HG03060 (cell line): ENCODE measurements around the gene LIG1.
"Not testable (repeated sequence)": the region's sequence is repeated elsewhere in the genome, so short reads cannot be mapped to it uniquely, and the experiment has no call there.

ENCODE experiments used
- ATAC-seq: cut with Tn5 transposase; IDR thresholded peaks from one replicate; pipeline ENCODE4 v1.9.1; 2021; ENCODE audit warnings: low read depth, moderate number of reproducible peaks; ENCODE audit not compliant: unreplicated experiment

Gene LIG1

DNA sequence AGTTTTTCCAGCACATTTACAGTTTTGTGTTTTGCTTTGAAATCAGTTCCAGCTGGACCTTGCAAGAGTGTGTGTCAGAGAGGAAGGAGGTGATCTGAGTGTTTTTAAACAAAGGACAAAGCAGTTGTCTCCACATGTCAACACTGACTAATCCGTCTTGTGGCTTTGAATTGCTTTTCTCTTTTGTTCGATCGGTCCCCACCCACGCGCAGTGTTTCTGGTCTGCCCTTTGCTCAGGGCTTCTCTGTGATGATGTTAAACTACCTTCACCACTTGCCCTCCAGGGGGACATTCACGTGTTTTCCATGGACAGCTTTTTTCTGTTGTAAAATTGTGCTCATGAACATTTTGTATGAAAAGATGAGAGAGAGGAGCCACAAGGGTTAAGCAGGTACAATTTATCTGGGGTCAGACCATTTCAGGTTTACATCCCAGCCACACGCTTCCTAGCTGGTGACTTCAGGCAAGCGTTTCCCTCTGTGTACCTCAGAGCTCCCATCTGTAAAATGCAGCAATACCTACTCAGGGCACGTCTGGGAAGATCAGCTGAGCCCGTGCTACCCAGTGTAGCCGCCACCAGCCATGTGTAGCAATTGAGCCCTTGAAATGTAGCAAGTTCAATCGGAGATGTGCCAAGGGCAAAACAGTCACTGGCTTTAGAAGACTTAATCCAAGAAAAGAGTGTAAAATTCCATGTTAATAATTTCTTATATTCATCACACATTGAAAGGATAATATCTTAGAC, 46.1 kb downstream of the LIG1 start:
- ATAC-seq, result no peak

DNA sequence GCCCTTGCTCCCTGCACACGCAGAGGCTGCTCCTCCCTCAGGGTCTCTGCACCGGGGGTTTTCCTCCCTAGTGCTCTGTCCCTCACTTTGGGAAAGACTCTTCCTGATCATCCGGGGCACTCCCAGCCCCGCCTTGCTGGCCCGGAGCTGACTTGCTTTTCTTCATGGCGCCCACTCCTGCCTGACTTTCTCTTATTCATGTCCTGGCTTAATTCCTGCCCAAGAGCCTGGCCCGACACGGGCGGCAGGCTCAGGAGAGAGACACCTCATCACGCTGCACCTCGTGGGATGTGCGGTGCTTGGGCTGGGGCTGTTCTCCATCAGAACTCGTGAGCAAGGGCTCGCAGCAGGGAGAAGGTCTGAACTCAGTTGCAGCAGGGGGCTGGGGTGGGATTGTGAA, 47.7 kb downstream of the LIG1 start:
- ATAC-seq, result no peak

DNA sequence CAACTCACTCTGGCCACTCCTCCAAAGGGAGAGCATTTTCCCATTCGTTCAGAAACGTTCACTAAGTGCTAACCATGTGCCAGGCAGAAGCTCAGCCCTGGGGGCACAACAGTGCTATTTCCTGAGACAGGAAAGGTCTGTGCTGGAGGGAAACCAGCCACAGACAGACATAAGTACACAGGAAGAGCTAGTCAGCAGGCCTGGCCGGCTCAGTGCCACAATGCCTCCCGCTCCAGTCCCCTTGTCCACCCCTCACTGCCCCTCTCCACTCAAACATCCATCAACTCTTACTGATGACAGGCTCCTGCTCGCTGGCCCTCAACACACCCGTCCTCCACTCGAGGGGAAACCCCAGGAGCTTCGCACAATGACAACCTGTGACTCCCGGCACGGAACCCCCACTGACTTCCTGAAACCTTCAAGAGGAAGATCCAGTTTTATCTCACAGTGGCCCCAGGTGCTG, 48.2 kb downstream of the LIG1 start:
- ATAC-seq, result no peak

DNA sequence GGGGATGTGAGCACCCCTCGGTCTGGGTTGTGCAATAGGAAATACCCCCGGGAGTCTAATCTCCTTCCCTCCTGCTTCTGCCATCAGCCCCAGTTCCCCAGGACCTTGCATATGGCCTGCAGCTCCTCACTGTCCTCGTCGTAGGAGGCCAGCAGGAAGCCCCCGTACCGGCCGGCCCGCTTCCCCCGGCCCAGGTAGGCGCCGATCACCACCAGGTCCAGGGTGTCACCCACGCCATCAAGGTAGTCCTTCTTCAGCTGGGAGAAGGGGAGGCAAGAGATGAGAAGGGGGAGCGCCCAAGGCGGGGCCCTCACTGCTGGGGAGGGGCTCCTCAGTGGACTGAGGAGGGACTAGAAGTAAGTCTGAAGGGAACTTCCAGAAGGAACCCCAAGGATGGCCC, 49.1 kb downstream of the LIG1 start:
- ATAC-seq, result no peak

DNA sequence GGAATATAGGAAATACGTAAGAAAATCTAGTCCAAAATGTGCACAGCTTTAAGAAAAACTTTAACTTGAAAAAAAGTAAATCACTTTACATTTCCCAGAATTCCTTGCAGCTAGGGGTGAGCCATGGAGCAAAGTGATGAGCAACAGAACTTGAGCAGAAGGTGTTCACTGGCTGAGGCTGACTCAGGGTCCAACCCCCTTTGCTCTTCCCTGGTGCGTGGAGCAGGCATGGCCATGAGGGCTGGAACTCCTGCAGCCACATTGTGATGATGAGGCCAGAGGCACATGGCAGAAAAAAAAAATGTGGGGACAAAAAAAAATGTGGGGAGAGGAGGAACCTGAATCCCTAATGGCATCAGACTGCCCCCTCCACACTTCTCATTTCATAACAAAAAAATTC, 49.6 kb downstream of the LIG1 start:
- ATAC-seq, result no peak

DNA sequence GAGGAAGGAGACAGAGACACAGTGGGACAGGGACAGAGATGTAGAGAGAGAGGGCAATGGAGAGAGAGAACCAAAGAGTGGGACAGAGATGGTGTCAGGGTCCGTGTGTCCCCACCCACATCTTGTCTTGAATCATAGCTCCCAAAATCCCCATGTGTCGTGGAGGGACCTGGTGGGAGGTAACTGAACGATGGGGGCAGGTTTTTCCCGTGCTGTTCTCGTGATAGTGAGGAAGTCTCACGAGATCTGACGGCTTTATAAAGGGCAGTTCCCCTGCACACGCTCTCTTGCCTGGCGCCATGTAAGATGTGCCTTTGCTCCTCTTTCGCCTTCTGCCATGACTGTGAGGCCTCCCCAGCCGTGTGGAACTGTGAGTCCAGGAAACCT, 52.0 kb downstream of the LIG1 start:
- no peak for ATAC-seq

DNA sequence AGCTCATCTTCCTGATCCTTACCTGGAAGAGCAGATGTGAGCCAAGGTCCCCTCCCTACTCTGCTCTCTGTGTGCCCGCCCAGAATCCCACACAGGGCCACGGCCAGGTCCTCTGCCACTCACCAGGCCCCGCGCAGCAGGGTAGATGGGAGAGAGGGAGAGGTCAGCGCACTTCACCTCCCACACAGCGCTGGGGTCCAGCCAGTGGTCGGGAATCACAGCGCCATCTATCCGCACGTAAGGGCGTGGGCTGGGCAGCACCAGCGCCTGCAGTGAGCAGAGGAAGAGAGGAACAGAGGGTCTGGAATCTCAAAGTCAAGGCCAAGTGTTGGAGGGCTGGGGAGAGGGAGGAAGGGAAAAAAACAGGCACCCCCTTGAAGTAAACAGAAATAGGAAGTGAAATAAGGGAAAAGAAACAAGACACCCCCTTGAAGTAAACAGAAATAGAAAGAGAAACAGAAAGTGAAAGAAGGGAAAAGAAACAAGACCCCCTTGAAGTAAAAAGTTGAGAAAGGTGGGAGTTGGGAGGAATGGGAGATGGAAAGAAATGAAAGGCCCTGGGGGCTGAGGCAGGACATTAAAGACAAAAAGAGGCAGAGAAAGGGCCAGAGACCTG, 52.5 kb downstream of the LIG1 start:
- no peak for ATAC-seq

DNA sequence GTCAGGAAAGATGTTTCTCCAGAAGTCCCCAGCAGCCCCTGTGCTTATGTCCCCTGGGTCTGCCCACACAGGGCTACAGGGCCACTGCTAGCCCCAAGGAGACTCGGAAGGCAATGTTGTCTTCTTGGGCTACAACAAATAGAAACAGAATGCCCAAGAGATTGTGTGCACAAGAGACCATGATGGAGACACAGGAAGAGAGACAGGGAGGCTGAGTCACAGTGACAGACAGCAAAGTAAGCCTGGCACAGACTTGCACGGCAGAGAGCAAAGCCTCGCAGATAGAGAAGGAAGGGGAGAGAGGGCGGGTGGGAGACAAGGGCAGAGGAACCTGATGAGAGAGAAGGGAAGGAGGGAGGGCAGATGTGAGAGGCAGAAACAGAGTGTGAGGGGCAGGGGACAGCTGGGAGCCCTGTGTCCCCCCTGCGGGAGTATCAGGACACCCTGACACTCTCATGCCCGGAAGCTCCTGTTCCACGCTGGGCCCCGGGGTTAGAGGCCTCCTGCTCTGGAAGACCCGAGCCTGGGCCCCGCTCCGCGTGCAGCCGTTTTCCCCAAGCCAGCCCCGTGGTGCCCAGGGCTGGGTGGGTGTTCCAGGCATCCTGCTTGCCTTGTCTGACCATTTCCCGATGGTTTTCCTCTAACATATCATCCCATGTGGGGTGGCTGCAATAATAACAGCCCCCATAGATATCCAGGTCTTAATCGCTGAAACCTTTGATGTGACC, 56.8 kb downstream of the LIG1 start:
- no peak for ATAC-seq

DNA sequence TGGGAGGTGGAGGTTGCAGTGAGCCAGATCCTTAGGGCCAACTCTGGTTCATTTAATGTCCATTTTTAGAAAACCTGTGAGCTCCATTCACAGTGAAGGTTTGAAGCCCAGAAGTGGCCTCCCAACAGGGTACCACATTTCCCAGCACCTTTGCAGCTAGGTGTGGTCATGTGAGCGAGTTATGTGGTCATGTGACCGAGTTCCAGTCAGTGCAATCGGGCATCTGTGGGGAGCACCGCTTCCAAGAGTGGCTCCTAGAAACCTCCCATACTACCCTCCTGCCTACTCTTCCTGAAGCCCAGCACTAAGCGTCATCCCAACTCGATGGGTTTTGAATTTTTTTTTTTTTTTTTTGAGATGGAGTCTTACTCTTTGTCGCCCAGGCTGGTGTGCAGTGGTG, 58.9 kb downstream of the LIG1 start:
- ATAC-seq, result no peak

DNA sequence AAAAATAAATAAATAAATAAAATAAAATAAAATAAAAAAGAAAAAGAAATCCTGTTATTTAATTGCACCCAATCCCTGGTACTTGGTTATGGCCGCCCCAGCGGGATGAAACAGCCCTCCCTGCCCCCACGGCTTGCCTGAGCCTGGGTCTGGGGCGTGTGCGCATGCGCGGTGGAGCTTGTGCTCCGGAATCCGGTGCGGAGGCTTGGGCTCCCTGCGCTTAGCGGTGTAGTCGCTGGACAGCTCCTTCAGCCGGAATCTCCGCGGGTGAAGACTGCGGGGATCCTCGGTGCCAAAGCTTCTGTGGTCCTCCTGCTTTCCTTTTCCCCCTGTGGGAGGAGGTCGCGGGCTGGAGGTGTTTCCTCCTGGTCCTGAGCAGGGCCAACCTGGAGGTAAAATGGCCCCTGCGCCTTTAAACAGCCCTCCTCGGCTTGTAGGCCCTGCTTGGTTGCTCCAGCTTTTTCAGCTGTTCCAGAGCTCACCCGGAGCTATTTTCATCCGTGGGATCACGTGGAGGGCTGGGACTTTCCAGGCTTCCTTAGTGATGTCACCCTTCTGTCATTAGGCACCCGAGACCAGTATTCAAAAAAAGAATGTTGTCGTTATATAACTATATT, 59.7 kb downstream of the LIG1 start, which contains the start of gene PLA2G4C:
TSS of gene PLA2G4C (minus strand) at position 468 of the 617 bp plus-strand sequence. CDS start 4,288 bp downstream, outside the sequence.
- no peak for ATAC-seq

DNA sequence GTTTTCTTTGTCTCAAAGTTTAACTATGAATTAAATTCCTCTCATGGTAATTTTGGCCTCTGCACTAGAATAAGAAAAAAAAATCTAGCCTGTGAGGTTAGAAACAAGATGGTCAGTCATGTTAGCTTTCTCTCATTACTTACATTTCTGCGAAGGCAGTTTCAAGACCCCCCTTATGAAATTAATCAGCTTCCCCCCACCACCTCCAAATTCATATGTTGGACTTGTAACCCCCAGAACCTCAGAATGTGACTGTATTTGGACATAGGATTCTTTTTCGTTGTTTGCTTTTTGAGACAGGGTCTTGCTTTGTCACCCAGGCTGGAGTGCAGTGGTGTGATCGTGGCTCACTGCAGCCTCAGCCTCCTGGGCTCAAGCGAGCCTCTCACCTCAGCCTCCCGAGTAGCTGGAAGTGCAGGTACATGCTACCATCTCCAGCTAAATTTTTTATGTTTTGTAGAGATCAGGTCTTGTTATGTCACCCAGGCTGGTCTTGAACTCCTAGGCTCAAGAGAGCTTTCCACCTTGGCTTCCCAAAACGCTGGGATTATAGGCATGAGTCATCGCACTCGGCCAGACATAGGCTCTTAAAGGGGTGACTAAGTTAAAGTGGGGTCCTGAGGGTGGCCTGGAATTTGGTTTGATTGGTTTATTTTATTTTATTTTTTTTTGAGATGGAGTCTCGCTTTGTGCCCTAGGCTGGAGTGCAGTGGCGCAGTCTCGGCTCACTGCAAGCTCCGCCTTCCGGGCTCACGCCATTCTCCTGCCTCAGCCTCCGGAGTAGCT, 61.0 kb downstream of the LIG1 start:
- ATAC-seq, result no peak

DNA sequence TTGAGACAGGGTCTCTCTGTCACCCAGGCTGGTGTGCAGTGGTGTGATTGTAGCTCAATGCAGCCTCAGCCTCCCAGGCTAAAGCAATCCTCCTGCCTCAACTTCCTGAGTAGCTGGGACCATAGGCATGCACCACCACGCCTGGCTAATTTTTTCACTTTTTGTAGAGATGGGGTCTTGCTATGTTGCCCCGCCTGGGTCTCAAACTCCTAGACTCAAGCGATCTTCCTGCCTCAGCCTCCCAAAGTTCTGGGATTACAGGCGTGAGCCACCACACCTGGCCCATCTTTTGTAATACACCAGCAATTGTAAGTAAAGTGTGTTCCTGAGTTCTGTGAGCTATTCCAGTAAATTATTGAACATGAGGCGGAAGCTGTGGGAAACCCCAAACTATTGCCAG, 66.2 kb downstream of the LIG1 start:
- no peak for ATAC-seq

DNA sequence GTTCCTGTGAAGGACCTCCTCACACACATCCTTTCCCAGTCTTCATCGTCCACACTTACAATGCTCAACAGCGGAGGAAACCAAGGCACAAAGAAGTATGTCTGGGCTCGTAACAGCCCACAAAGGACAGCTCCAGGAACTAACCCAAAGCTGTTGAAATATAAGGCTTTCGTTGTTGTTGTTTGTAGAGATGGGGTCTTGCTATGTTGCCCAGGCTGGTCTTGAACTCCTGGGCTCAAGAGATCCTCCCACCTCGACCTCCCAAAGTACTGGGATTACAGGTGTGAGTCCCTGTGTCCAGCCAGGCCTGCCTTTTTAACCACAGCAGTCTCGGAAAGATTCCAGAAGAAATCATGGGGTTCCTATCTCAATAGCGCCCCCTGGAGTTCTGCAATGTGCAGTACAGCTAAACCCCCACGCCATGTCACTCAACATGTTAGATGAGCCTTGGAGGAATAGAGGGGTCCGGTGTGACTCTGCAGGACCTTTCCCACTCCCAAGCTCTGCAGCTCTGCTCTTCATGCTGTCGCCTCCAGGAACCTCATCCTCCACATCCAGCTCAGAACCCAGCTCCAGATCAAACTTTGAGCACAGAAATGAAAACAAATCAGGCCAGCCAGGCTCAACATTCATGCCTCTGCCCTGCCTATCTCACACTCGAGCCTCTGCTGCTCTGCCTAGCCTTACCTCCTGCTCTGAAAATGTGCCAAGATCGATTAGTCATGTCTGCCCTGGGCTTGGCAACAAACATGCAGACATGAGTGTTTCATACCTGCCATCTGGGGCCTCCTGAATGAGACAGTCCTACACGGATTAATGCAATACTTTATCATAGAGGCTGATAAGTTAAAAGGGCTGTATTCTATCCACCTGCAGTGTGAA, 67.0 kb downstream of the LIG1 start:
- no peak for ATAC-seq

DNA sequence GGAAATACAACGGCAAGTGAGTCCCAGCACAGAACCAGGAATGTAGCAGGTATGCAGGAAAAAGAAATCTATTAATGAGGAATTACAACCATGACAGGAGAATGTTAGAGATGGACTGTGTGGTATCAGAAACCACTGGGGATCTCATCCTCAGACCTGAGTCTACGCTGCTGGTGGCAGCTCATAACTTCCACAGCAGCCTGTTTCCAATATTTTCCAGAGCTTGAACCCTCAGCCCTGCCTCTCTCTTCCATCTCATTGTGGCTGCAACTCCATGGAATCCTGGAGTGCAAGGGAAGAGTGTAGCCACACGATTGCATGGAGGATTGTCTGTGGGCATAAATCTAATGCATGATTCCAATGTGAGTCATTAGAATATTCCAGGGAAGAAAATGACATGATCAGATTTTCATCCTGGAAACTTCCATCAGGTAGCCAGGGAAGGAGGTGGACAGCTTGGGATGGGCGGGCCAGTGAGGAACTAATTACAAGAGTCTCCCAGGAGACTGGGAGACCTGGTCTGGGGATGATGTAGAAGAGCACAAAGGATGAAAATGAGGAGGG, 74.5 kb downstream of the LIG1 start:
- no peak for ATAC-seq

DNA sequence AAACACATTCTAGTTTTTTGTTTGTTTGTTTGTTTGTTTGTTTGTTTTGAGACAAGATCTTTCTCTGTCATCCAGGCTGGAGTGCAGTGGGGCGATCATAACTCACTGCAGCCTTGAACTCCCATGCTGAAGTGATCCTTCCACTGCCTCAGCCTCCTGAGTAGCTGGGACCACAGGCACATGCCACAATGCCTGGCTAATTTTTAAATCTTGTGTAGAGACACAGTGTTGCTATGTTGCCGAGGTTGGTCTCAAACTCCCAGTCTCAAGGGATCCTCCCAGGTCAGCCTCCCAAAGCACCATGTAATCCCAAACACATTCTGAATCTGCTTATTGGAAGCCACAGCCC, 75.3 kb downstream of the LIG1 start:
- ATAC-seq, result no peak

DNA sequence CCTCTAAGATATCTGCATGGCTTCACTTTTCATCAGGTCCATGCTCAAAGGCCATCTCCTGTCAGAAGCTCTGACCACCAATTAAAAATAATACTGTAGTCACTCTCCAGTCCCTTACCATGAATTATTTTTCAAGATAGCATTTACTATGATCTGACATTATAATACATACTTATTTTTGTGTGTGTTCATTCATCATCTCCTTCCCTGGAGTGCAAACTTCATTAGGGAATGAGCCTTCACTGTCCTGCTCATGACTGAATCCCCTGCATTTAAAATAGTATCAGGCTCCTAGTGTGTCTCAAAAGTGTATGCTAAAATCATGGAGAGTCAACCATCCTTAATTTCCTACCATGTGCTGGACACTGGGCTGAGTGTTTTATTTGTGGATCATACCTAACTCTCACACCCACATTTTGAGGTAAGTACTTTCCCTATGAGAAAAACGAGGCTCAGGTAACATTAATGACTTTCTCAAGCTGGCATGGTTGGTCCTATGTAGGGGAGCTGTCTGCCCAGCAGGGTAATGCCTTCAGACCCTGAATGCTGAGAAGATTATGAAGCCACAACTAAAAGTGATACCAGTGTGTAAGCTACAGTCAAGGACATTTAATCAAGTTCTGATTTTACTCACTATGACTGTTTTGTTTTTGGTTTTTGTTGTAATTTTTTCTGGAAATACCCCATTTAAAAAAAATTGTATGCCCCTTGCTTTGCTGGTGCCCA, 75.9 kb downstream of the LIG1 start:
- ATAC-seq, result no peak

DNA sequence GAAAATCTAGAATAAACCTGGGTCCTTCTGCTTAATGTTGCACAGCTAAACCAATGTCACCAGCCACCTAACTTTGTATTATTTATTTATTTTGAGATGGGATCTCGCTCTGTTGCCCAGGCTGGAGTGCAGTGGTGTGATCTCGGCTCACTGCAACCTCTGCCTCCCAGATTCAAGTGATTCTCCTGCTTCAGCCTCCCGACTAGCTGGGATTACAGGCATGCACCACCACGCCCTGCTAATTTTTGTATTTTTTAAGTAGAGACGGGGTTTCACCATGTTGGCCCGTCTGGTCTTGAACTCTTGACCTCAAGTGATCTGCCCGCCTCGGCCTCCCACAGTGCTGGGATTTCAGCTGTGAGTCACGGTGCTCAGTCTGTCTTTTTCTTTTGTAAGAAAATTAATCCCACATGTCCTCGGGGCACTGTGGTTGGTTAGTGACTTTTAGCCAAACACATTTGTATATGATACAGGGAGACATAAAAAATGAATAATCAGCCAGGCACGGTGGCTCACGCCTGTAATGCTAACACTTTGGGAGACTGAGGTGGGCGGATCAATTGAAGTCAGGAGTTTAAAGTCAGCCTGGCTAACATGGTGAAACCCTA, 78.9 kb downstream of the LIG1 start:
- ATAC-seq, result not testable (repeated sequence)

DNA sequence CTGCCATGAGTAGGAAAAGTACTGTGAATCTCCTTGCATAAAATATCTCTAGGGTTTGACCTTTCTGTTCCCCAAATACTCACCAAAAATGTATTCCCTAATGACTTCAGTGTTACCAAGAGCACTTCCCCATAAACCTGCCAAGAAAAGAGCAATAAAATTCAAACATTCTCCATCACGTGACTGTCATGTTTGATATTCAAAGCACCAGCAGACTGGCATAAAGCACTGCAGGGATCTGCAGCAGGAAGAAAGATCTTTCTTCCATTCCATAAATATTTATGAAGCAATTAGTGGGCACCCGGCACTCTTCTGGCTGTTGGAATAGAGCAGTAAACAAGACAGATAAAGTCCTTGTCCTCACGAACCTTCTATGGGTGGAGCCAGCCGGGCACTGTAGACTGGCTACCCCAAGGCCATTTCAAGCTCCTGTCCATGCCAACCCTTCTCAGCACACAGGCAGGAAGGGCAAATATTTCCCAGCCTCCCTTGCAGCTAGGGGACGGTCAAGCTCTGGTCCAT, 79.8 kb downstream of the LIG1 start:
- no peak for ATAC-seq
